ENCODE results near the gene MDK.

DNA sequence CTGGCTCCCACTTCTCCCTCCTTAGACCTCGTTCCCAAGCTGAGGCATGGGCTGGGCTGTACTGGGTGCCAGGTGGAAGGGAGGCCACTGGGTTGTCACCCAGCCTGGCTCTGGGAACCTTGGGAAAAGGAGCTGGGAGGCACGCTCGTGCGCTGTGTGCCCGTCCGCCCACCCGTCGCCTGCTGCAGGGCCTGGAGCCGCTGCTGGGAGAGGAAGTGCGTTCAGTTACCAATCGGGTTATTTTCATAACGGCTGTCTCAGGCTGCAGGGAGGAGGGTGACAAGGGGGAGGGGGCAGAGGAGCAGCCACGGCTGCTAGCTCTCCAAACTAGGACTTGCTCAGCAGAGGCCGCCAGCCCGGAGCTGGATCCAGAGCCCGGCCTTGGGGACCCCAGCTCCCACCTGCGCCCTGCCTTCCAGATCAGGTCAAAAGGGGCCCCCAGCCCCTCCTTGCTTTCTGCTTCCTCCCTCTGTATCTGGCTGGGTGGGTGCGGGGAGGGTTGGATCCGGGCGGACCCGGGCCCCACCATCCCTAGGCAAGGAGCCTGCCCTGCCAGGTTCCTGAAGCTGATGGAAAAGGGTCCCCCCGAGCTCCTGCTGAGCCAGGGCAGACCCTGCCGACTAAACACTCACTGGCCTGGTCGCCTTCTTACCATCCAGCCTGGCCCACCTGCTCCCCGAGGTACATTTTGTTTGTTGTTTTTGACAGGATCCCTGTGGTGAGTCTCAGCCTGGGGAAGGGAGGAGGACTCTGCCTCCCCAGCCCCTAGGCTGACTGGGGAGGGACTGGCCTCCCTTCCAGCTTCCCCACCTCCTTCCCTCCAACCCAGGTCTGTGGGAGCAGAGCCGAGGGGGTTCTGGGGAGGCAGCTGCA is 19.9 kb upstream of the MDK start:
- TF ChIP-seq POLR2A (IDR thresholded peaks at IDR 0.05; ENCODE audit: low read depth, low read length) (no peak), CEBPB (IDR thresholded peaks at IDR 0.05; ENCODE audit: low read depth, low read length) (no peak), CTCF (conservative IDR thresholded peaks at IDR 0.05; ENCODE audit: low read depth, low read length) (no peak)

All from IMR-90 (cell line).